ENCODE results near the gene POLR2J3.
"Not testable (repeated sequence)": the region's sequence is repeated elsewhere in the genome, so short reads cannot be mapped to it uniquely, and the experiment has no call there.

The POLR2J3 gene

DNA sequence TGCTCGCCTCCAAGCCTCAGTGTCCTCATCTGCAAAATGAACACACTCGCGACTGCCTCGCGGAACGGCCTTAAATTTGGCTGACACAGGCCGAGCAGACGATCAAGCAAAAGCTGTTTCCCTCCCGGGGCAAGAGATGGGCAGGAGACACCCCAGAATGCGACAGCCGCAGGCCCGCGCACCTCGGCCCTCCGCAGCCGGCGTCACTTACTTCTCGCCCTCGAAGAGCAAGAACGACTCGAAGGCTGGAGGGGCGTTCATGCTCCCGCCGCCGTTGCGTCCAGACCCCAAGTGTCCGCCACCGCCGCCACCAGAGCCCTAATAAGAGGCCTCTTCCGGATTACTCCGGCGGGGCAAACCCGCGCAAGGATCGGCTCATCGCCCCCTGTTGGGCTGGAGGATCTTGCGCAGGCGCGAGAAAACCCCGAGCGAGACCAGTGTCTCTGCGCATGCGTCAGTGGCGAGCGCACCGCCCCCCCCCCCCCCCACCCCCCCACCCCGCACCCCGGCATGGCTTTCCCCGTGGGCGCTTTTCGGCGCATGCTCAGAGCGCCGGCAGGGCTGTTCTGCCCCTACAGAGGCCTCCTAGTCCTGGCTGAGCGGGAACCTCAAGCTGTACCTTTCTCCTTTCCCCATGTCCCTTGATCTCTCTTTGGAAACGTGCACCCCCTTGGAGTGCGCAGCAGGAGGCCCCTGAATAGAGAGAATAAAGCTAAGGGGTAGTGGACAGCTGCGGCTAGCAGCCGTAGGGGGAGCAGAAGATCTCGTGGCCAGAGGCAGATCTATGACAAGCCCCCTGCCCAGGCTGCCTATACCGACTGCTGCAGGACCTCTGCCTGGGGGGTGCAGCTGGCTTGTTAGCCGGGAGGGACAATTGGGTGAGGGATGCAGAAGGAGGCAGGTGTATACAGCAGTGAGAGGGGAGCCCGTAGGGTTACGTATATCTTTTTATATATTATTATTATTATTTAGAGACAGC lies at the start of gene POLR2J3:
Gene POLR2J3, minus strand, starts transcription at position 323 of the 979 bp plus-strand sequence. Its CDS starts 62 bp downstream, at position 261.
- peak; percentile 89 to 100 for DNase-seq (ENCODE audit: low read depth in 2 of 2, low spot score in 1 of 2)

DNA sequence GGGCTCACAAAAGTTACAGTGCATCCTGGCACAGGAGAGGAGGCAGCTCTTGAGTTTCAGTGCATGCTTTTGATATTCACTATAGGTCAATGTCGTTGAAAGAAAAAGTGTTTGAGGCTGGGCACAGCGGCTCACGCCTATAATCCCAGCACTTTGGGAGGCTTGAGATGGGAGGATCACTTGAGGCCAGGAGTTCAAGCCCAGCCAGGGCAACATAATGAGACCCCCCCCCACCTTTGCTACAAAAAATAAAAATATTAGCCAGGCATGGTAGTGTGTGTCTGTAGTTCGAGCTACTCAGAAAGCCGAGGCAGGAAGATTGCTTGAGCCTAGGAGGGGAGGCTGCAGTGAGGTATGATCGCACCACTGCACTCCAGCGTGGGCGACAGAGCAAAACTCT lies 45.7 kb upstream of the POLR2J3 start:
- DNase-seq (ENCODE audit: low read depth in 2 of 2, low spot score in 1 of 2), result not testable (repeated sequence)

DNA sequence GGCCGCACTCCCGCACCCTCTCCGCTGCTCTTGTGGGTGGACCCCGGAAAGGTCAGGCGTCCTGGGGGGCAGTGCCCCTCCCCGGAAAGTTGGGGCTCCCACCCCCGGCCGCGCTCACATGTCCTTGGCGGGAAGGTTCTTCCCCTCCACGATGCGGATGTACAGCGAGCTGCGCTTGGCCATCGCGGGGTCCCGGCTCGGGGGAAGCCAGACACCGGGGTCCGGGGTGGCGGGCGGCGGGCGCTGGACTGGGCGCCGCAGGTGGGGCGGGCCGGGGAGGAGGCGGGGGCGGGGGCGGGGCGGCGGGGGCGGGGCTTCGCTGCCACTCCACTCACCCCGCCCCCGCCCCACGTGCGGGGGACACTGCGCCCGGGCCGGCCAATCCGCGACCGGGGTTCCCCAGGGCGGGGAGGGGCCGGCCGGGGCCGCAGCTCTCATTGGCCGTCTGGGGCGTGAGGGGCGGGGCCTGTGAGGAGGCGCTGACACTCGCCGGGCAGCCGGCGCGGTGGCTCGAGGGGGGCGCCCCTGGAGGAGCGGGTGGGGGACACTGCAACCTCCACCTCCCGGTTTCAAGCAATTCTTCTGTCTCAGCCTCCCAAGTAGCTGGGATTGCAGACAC lies 44.2 kb upstream of the POLR2J3 start, which contains the start of gene RASA4:
Gene RASA4, minus strand, starts transcription at position 250 of the 619 bp plus-strand sequence. Its CDS starts 67 bp downstream, at position 183.
- not testable (repeated sequence) for DNase-seq (ENCODE audit: low read depth in 2 of 2, low spot score in 1 of 2)

DNA sequence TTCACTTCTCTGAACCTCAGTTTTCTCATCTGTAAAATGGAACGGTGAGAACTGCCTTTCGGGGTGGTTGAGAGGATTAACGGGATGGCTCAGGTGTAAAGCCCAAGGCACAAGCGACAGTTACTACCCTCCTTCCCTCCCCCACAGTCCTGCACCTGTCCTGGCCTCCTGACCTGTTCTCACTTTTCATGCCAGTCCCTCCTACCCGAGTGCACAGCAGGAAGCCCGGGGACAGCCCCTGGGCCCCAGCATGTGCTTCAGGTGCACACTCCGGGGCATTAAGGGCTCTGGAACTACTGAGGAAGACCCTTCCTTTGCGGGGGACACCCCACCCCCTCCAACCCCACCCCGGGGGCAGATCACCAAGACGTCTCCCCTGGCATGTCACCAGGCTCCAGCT lies 43.5 kb upstream of the POLR2J3 start:
- not testable (repeated sequence) for DNase-seq (ENCODE audit: low read depth in 2 of 2, low spot score in 1 of 2)

DNA sequence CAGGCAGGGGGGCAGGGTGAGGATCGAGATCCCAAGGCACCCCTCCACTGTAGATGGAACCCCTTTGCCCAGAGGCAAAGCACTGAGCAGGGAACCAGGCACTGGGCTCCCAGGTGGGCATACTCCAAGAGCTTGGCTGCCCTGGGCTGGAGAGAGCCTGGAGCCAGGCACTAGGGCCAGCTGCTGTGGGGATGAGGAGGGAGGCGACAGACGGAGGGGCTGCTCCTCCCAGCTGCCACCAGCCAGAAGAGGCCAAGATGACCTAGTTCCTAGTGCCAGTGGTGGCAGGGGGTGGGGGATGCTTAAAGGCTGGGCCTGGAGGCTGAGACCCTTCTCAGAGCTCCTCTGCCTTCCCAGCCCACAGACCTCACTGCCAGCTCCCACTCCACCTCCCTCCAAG lies 42.5 kb upstream of the POLR2J3 start:
- not testable (repeated sequence) for DNase-seq (ENCODE audit: low read depth in 2 of 2, low spot score in 1 of 2)

DNA sequence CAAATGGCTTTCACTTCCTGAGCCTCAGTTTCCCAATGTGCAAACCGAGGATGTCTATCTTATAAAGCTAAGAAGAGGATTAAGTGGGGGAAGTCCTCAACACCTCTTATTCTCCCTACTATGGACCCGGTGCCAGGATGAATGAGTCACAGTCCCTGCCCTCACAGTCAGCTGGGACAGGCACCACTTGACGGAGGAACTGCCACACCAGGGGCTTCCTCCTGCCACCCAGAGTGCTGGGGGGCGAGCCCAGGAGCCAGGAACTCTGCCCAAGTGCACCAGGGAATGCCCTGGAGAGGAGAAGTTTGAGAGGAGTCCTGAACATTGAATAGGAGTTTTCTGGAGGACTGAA lies 41.9 kb upstream of the POLR2J3 start:
- DNase-seq (ENCODE audit: low read depth in 2 of 2, low spot score in 1 of 2), result not testable (repeated sequence)

DNA sequence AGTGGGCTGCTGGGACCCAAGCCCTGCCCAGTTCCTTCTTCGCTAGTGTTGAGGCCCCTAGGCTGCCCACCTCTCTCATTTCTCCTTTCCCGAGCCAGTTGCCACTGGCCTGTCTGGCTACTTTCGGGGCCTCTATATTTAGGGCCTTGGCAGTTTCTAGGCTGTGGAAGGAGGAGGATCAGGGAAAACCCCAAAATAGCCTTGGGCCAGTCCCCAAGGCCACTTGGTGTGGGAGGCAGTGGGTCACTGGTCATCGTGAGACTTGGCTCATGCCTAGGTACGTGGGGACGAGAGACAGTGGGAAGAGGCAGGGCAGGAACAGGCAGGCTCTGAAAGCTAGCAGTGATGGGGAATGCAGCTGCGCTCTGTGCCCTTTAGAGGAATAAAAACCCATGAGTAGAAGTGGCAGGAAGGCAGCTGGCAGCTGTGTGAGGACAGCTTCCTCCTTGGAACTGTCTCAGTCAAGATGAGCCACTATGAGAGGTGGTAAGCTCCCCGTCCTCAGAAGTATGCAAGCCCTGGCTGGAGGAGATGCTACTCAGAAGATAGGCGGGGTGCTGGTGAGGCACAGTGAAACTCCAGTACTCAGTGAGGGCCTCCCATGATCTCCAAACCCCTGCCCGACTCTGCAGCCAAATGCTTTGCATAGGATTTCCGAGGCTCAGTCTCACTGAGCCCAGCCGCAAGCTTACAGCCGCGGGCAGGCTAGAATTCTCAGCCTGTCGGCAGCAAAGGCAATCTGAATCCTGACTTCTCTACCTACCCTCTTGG lies 41.4 kb upstream of the POLR2J3 start:
- DNase-seq (ENCODE audit: low read depth in 2 of 2, low spot score in 1 of 2), result not testable (repeated sequence)

DNA sequence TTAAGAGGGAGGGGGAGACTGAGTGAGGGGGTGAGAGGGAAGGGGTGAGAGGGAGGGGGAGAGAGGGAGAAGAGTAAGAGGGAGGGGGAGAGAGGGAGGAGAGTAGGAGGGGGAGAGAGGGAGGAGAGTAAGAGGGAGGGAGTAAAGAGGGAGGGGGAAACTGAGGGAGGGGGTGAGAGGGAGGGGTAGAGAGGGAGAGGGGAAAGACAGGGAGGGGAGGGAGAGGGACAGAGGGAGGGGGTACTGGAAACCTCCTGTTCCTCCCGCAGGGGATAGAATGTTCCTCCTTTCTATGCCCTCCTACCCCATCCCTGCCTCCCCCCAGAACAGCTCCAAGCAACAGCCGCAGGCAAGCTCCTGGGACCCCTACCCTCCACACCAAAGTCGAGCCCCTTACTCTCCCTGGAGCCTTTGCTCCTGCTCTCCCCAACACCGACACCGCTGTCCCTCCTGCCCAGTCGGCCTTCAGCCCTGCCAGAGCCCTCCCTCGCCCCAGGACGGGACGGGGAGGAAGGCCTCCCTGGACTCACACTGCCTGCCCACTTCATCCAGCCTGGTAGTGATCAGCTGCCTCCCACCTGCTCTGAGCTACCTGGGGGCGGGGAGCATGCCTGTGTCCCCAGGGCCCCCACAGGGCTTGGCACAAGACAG lies 39.4 kb upstream of the POLR2J3 start:
- DNase-seq (ENCODE audit: low read depth in 2 of 2, low spot score in 1 of 2), result not testable (repeated sequence)

DNA sequence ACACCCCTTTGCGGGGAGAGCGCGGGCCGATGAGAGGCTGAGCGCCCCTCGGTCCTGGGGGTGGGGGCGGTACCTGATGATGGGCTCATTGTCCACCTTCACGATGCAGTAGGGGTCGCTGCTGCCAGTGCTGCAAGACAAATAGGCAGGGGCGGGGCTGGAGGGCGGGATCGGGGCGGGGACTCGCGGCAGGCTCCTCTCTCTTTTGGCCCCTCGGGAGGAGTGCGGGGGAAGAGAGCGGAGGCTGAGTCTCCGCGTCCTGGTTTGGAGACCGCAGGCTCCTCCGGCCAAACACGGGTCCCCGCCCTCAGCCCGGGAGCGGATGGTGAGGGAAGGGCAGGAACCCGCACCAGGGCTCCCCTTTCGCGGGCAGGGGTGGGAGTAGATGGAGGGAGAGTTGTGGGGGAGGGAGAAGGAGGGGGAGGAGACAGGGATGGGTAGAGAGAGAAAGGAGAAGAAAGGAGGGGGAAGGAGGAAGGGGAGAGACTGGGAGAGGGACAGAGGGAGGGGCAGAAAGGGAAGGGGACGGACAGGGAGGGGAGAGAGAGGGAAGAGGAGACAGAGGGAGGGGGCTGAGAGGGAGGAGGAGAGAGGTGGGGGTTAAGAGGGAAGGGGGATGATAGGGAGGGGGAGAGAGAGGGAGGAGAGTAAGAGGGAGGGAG lies 38.8 kb upstream of the POLR2J3 start:
- DNase-seq (ENCODE audit: low read depth in 2 of 2, low spot score in 1 of 2), result not testable (repeated sequence)

DNA sequence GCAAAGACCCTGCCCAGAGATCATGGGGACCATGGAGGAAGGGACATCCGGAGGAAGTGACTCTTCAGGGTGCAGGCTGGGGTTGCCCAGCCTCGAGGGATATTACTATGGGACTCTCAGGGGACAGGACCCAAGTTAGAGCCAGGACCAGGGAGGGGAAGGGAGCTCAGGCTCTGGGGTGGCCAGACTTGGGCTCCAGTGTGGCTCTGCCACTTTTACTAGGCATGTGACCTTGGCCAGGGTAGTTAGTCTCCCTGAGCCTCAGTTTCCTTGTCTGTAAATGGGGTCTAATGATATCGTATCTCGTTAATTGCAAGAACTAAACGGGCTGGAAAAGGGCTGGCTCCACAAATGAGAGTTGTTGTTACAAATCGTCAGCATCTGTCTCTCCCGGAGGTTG lies 38.1 kb upstream of the POLR2J3 start:
- not testable (repeated sequence) for DNase-seq (ENCODE audit: low read depth in 2 of 2, low spot score in 1 of 2)

DNA sequence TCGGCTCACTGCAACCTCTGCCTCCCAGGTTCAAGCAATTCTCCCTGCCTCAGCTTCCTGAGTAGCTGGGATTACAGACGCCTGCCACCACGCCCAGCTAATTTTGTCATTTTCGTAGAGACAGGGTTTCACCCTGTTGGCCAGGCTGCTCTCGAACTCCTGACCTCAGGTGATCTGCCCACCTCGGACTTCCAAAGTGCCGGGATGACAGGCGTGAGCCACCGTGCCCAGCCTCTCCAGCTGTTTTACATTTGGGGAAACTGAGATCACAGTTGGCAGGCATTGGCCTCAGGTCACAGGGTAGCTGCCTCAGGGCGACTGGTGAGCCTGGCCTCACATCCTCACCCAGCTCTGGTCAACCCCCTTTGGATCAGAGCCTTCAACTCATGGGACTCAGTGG lies 37.4 kb upstream of the POLR2J3 start:
- not testable (repeated sequence) for DNase-seq (ENCODE audit: low read depth in 2 of 2, low spot score in 1 of 2)

DNA sequence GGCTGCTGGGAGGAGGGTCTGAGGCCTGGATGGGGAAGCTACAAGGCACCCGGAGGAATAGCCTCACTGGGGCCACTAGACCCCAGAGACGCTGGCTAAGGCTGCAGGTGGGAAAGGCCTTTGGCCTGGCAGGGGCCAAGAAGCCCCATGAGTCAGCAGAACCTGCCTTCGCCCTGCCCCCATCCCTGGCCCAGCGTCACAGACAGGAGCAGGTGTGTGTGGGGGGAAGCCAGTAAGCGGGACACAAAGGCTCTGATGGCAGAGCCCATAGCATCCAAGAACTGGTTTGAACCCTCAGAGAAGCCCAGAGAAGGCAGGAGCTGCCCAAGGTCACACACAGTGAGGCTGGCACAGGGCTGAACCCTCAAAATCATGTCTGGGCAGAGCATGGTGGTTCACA lies 34.5 kb upstream of the POLR2J3 start:
- not testable (repeated sequence) for DNase-seq (ENCODE audit: low read depth in 2 of 2, low spot score in 1 of 2)

DNA sequence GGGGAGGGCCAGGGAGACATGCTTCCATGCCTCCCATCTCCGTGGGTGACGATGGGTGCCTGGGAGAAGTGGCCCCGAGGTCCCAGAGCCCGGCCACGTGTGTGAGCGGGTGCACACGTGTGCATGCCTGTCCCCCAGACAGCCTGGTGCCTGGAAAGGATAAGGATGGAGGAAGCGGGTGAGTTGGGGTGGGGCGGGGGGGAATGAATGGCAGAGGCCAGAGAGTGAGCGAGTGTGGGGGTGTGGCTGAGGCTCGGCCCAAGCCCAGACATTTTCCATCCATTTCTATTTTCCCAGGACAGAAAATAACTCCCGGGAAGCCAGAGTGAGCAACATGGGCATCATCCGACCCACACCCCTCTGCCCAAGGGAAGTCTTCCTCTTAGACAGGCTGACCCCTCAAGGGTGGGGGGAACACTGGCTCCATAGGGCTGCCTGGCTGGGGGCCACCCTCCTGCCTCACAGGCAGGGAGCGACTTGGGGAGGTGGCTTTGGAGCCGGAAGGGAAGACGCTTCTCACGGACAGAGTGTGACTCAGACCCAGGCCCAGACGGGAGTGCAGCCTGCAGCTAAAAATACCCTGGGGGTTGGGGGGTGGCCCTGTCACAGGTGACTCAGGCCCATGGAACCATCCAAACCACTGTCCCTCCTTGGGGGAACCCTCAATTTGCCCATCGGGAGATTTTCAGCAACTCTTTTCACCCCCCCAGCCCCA lies 32.2 kb upstream of the POLR2J3 start:
- not testable (repeated sequence) for DNase-seq (ENCODE audit: low read depth in 2 of 2, low spot score in 1 of 2)

DNA sequence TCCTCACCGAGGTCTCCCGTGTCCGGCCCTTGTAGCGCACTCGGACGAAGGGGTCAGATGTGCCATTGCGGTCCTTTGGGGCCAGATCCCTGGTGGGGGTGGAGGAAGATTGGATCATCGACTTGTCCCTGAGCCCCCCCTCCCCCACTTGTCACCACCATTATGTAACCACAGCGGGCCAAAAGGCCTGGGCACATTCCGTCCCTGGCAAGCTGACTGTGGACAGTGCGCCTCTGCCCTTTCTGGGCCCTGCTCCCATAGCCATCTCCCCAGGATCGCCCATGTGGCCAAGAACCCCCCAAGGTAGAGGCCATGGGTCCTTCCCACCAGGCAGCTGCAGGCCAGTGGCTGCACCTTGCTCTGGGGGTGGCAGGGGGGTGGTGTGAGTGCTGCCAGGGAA lies 29.9 kb upstream of the POLR2J3 start:
- DNase-seq (ENCODE audit: low read depth in 2 of 2, low spot score in 1 of 2), result not testable (repeated sequence)

DNA sequence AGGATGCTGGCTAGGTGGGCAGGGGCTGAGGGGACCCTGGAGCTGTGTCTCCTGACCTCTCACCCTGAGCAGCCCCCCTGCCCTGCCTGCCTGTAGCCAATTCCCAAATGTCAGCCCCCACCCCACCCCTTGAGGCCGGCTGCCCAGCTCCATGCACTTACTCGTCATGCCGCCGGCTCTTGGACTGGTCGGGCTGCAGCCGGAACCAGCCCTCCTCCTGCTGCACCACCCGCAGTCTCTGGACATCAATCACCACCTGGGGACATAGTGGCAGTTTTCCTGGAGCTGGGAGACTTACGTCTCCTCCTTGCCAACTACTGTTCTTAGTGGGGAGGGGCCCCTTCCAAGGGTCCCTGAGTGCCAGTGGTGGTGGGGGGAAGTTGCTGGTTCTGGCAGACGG lies 27.3 kb upstream of the POLR2J3 start:
- DNase-seq (ENCODE audit: low read depth in 2 of 2, low spot score in 1 of 2), result not testable (repeated sequence)

DNA sequence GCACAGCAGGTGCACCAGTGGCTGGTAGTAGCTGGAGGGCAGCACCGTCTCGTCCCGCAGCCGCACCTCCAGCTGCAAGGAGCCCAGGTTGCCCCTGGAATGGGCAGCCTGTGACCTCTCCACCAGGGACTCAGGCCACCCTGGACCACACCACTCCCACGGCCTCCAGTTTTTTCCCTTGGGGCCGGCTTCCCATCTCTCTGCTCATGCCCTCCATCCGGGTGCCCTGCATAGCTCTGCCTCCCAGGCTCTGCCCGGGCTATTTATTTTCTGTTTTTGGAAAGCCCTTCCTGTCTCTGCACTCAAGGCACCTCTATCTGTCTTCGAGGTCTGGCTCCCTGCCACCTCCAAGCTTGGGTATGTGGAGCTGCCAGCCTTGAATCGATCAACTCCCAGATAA lies 23.7 kb upstream of the POLR2J3 start:
- not testable (repeated sequence) for DNase-seq (ENCODE audit: low read depth in 2 of 2, low spot score in 1 of 2)

DNA sequence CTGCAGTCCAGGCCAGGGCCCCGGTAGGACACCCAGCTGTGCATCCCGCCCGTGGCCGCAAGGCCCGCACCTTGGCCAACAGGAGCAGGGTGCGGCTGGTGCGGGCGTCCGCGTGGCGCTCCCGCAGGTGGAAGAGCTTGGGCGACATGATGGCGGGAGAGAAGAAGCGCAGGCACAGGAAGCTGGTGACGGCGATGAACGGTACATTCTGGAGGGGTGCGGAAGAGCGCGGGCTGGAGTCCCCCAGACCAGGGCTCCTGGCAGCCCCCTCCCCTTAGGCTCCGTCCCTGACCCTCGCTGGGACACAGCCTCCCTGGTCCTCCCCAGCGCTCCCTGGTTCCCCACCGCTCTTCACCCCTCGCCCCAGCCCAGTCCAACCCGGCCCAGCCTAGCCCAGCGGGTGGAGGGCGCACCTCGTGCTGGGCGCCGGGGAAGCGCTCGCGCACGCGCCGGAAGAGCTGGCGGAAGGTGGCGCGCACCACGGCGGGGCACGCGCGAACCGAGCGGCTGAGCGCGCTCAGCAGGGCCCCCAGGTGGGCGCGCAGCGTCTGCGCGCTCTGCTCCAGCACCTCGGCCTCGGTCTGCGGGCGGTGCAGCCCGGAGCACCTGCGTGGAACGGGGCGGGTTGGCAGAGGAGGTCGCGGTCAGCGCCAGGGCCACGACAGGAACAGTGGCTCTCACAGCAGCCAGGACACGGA lies 21.4 kb upstream of the POLR2J3 start:
- not testable (repeated sequence) for DNase-seq (ENCODE audit: low read depth in 2 of 2, low spot score in 1 of 2)

DNA sequence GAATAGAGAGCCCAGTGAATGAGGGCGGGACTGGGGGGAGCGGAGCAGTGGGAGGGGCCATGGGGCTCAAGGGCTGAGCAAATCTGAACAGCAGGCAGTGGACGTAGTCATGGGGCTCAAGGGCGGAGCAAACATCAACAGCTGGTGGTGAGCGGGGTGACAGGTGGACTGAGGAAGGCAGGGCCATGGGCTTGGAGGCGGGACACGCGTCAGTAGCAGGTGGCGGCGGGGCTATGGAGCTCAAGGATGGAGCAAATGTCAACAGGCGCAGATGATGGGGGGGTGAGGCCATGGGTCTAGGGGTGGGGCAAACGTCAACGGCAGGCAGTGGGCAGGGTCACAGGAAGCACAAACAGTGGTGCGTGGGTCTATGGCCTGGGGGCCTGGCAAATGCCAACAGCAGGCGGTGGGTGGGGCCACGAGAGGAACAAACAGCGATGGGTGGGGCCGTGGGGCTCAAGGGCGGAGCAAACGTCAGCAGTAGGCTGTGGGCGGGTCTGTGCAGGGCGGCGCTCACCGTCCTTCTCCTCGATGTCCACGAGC lies 20.2 kb upstream of the POLR2J3 start:
- peak in 1 of 2 donors; percentile 13 for DNase-seq (ENCODE audit: low read depth in 2 of 2, low spot score in 1 of 2)

DNA sequence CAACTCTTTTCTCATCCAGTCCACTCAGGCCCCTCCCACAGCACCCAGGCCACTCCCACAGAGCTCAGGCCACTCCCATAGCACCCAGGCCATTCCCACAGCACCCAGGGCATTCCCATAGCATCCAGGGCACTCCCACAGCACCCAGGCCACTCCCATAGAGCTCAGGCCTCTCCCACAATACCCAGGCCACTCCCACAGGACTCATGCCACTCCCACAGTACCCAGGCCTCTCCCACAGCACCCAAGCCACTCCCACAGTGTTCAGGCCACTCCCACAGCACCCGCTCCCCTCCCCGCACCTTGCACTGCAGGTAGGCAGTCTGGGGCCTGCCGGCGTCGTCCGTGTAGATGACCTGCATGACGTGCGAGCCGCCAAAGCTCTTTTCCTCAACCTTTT lies 17.5 kb upstream of the POLR2J3 start:
- DNase-seq (ENCODE audit: low read depth in 2 of 2, low spot score in 1 of 2), result not testable (repeated sequence)
